ENCODE data around the gene TAF1C. TPM values are rescaled to one million over a fixed set of nuclear protein-coding genes. Genes with fewer than 3 reads are reported as not detected.

The TAF1C gene
- total and polyA plus RNA-seq, 9 of the 15 experiments (the other 6 are each of a cell fraction or from before 2014, with no cell fraction given), result 1.5 to 74.8 (median 21.0) TPM

- TF ChIP-seq SPI1 (IDR thresholded peaks at IDR 0.05; ENCODE audit: borderline replicate concordance, low read depth, low read length) (peak; percentile 69), TFAP4 (CRISPR knock-in tag; IDR thresholded peaks at IDR 0.05; ENCODE audit: borderline replicate concordance) (peak; percentile 87), ZNF551 (CRISPR knock-in tag; IDR thresholded peaks at IDR 0.05) (no peak), ZC3H8 (IDR thresholded peaks at IDR 0.05) (no peak), ZNF785 (CRISPR knock-in tag; IDR thresholded peaks at IDR 0.05) (no peak), BDP1 (IDR thresholded peaks at IDR 0.05; ENCODE audit: insufficient read depth, insufficient read length) (no peak), YY1 (IDR thresholded peaks at IDR 0.05; ENCODE audit: borderline replicate concordance in 1 of 3, control insufficient read depth in 1 of 3, extremely low read depth in 1 of 3, insufficient read depth in 3 of 3, insufficient read length in 1 of 3, insufficient replicate concordance in 2 of 3, low read depth in 1 of 3, low read length in 2 of 3) (peak in 1 of 3 experiments; percentile 17), ZNF740 (CRISPR knock-in tag; IDR thresholded peaks at IDR 0.05) (0 out of 2 replicates have a peak, but pooled peaks have one; percentile 36), ZNF740 (tag; IDR thresholded peaks at IDR 0.05) (no peak), NFRKB (IDR thresholded peaks at IDR 0.05; ENCODE audit: low read depth) (no peak), SIN3A (IDR thresholded peaks at IDR 0.05; ENCODE audit: borderline replicate concordance in 2 of 2, control insufficient read depth in 1 of 2, low read depth in 2 of 2, low read length in 2 of 2) (peak; percentile 58 to 71; a peak in 2 of 4 replicates), HINFP (tag; conservative IDR thresholded peaks at IDR 0.05; ENCODE audit: low read depth) (no peak), ZNF280A (IDR thresholded peaks at IDR 0.05; ENCODE audit: low read depth, partially characterized antibody) (no peak), MYNN (IDR thresholded peaks at IDR 0.05) (0 out of 2 replicates have a peak, but pooled peaks have one; percentile 27), MYNN (CRISPR knock-in tag; IDR thresholded peaks at IDR 0.05) (no peak), SMARCA4 (IDR thresholded peaks at IDR 0.05) (no peak), TEAD1 (CRISPR knock-in tag; IDR thresholded peaks at IDR 0.05) (no peak), KLF6 (CRISPR knock-in tag; IDR thresholded peaks at IDR 0.05; ENCODE audit: borderline replicate concordance) (0 out of 2 replicates have a peak, but pooled peaks have one; percentile 14), WHSC1 (IDR thresholded peaks at IDR 0.05; ENCODE audit: low read length) (no peak), MBD2 (IDR thresholded peaks at IDR 0.05; ENCODE audit: borderline replicate concordance, low read depth) (0 out of 2 replicates have a peak, but pooled peaks have one; percentile 70), ZNF766 (CRISPR knock-in tag; conservative IDR thresholded peaks at IDR 0.05) (0 out of 2 replicates have a peak, but pooled peaks have one; percentile 67)
Measured at GRCh38 chr16:84186685-84187437, at the start of gene TAF1C (continued).
